ENCODE data around the gene PPTC7.

DNA sequence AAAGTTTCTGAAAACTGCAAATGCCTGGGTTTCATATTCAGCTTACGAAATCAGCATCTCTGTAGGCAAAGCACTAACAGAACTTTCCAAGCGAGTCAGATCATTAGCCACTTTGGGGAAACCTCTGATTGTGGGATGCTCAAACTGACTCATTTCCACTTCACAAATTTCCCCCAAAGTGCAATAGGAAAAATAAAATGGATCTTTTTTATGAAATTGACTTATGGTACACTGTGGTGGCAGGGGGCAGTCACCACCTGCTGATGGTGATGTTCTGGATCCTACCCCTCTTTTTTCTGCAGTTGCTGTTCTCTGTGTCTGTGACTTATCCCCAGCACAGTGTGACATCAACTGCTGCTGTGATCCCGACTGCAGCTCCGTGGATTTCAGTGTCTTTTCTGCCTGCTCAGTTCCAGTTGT is 36.4 kb upstream of the PPTC7 start:
- TF ChIP-seq, protein P1, sequence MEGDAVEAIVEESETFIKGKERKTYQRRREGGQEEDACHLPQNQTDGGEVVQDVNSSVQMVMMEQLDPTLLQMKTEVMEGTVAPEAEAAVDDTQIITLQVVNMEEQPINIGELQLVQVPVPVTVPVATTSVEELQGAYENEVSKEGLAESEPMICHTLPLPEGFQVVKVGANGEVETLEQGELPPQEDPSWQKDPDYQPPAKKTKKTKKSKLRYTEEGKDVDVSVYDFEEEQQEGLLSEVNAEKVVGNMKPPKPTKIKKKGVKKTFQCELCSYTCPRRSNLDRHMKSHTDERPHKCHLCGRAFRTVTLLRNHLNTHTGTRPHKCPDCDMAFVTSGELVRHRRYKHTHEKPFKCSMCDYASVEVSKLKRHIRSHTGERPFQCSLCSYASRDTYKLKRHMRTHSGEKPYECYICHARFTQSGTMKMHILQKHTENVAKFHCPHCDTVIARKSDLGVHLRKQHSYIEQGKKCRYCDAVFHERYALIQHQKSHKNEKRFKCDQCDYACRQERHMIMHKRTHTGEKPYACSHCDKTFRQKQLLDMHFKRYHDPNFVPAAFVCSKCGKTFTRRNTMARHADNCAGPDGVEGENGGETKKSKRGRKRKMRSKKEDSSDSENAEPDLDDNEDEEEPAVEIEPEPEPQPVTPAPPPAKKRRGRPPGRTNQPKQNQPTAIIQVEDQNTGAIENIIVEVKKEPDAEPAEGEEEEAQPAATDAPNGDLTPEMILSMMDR (IDR thresholded peaks at IDR 0.05; ENCODE audit: low read depth, low read length, missing input control): no peak
- TF ChIP-seq TAF1 (conservative IDR thresholded peaks at IDR 0.05) (no peak), JUND (IDR thresholded peaks at IDR 0.05) (no peak), YY1 (IDR thresholded peaks at IDR 0.05) (no peak), RAD21 (IDR thresholded peaks at IDR 0.05) (no peak), HNF4A (conservative IDR thresholded peaks at IDR 0.05) (no peak), GABPA (IDR thresholded peaks at IDR 0.05 in 1 of 2, conservative IDR thresholded peaks at IDR 0.05 in 1 of 2) (no peak)
- TF ChIP-seq, protein P2, sequence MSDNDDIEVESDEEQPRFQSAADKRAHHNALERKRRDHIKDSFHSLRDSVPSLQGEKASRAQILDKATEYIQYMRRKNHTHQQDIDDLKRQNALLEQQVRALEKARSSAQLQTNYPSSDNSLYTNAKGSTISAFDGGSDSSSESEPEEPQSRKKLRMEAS (IDR thresholded peaks at IDR 0.05): no peak
- TF ChIP-seq, protein P3, sequence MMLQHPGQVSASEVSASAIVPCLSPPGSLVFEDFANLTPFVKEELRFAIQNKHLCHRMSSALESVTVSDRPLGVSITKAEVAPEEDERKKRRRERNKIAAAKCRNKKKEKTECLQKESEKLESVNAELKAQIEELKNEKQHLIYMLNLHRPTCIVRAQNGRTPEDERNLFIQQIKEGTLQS (IDR thresholded peaks at IDR 0.05): no peak

Data from liver (tissue), 3 donors.